Stomach (tissue), 4 donors: Measurements from ENCODE around the gene USP24.

Experiments
- POLR2A ChIP-seq, 4 donors: fragments of 450-650 bp; IDR thresholded peaks; one replicate each; pipeline ENCODE4 v1.6.1; 2016; ENCODE audit warnings: antibody characterized with exemption in 4 of 4, control low read depth in 2 of 4, mild to moderate bottlenecking in 1 of 4, moderate library complexity in 1 of 4
- POLR2AphosphoS5 ChIP-seq, 3 donors: sonication (generic); formaldehyde crosslinking; IDR thresholded peaks; one replicate each; pipeline ENCODE4 v1.6.1; 2016; ENCODE audit warnings: antibody characterized with exemption in 3 of 3
- TF ChIP-seq, protein P1 (sequence below), 7 experiments: fragments of 450-650 bp in 4 of 7; fragments of 200-600 bp in 3 of 7; sonication (generic) in 3 of 7; IDR thresholded peaks; one replicate each; pipeline ENCODE4 v1.5.1; 2016 to 2019; ENCODE audit warnings: antibody characterized with exemption in 7 of 7, control low read depth in 2 of 7, mild to moderate bottlenecking in 1 of 7

DNA sequence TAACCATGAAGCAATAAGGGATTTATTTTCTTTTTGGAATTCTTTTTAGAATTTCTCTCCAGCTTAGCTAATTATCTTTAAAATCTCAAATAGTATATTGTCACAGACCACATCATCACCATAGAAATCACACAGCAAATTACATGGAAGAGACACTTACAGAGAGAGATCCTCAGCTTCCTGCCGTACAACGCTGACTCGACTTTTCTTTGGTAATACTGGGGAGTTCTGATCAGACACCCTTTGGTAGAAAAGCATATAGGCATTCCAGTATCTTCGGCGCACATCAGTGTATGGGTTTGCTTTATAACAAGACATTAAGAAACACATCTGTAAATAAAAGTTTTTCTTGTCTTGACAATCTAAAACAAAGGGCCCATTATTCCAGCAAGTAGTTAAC lies 120.1 kb downstream of the USP24 start:
- TF ChIP-seq, protein P1, sequence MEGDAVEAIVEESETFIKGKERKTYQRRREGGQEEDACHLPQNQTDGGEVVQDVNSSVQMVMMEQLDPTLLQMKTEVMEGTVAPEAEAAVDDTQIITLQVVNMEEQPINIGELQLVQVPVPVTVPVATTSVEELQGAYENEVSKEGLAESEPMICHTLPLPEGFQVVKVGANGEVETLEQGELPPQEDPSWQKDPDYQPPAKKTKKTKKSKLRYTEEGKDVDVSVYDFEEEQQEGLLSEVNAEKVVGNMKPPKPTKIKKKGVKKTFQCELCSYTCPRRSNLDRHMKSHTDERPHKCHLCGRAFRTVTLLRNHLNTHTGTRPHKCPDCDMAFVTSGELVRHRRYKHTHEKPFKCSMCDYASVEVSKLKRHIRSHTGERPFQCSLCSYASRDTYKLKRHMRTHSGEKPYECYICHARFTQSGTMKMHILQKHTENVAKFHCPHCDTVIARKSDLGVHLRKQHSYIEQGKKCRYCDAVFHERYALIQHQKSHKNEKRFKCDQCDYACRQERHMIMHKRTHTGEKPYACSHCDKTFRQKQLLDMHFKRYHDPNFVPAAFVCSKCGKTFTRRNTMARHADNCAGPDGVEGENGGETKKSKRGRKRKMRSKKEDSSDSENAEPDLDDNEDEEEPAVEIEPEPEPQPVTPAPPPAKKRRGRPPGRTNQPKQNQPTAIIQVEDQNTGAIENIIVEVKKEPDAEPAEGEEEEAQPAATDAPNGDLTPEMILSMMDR (IDR thresholded peaks at IDR 0.05) = no peak
- TF ChIP-seq POLR2AphosphoS5 (IDR thresholded peaks at IDR 0.05) (no peak), POLR2A (IDR thresholded peaks at IDR 0.05) (no peak)
